Esophagus squamous epithelium (tissue), 4 donors: ENCODE data around the gene TLR4.

Source experiments
- CTCF ChIP-seq, 6 experiments: fragments of 450-650 bp in 4 of 6; fragments of 200-600 bp in 2 of 6; sonication (generic) in 2 of 6; IDR thresholded peaks; one replicate each; pipeline ENCODE4 v1.5.1; 2016 to 2019; ENCODE audit warnings: antibody characterized with exemption in 6 of 6, mild to moderate bottlenecking in 4 of 6, moderate library complexity in 4 of 6
- POLR2A ChIP-seq, 4 donors: fragments of 450-650 bp; IDR thresholded peaks; one replicate each; pipeline ENCODE4 v1.6.1; 2017; ENCODE audit warnings: antibody characterized with exemption in 4 of 4, mild to moderate bottlenecking in 4 of 4, moderate library complexity in 3 of 4

- TF ChIP-seq CTCF (IDR thresholded peaks at IDR 0.05) (no peak), POLR2A (IDR thresholded peaks at IDR 0.05) (no peak)
These were observed 38.4 kb upstream of the TLR4 start for GRCh38 chr9:117665601-117666385.
